ENCODE measurements around the gene MAML1. TPM values are rescaled to one million over a fixed set of nuclear protein-coding genes. Genes with fewer than 3 reads are reported as not detected.

Gene MAML1, protein sequence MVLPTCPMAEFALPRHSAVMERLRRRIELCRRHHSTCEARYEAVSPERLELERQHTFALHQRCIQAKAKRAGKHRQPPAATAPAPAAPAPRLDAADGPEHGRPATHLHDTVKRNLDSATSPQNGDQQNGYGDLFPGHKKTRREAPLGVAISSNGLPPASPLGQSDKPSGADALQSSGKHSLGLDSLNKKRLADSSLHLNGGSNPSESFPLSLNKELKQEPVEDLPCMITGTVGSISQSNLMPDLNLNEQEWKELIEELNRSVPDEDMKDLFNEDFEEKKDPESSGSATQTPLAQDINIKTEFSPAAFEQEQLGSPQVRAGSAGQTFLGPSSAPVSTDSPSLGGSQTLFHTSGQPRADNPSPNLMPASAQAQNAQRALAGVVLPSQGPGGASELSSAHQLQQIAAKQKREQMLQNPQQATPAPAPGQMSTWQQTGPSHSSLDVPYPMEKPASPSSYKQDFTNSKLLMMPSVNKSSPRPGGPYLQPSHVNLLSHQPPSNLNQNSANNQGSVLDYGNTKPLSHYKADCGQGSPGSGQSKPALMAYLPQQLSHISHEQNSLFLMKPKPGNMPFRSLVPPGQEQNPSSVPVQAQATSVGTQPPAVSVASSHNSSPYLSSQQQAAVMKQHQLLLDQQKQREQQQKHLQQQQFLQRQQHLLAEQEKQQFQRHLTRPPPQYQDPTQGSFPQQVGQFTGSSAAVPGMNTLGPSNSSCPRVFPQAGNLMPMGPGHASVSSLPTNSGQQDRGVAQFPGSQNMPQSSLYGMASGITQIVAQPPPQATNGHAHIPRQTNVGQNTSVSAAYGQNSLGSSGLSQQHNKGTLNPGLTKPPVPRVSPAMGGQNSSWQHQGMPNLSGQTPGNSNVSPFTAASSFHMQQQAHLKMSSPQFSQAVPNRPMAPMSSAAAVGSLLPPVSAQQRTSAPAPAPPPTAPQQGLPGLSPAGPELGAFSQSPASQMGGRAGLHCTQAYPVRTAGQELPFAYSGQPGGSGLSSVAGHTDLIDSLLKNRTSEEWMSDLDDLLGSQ
- 19.0 to 23.5 TPM (median 22.0 TPM) in 5 replicates for total RNA-seq (2022; extraction: Qiagen RNA extraction; ENCODE audit: low read depth)

DNA sequence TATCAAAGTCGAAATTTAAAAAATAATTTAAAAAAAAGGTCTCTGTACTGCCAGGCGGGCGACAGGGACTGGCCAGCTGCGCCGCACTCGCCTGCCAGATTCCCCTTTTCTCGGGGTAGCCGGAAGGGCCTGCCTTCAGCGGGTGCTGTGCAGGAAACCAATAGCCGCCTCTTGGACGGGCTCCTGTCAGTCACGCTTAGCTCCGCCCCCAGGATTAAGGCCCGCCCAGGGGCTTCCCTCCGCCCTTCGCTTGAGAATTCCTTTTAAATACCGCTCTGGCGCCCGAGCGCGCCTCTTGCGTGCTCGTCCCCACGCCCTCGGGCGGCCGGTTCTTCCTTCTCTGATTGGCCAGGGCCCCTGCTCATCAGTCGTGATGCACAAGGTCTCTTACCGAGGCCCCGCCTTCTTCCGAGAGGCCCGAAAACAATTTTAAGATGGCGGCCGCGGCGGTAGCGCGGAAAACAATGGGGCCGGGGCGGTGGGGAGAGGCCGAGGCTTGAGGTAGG, at the start of gene MAML1:
TSS of gene MAML1 (plus strand) at position 411 of the 506 bp plus-strand sequence. CDS start 291 bp downstream, outside the sequence.

DNA sequence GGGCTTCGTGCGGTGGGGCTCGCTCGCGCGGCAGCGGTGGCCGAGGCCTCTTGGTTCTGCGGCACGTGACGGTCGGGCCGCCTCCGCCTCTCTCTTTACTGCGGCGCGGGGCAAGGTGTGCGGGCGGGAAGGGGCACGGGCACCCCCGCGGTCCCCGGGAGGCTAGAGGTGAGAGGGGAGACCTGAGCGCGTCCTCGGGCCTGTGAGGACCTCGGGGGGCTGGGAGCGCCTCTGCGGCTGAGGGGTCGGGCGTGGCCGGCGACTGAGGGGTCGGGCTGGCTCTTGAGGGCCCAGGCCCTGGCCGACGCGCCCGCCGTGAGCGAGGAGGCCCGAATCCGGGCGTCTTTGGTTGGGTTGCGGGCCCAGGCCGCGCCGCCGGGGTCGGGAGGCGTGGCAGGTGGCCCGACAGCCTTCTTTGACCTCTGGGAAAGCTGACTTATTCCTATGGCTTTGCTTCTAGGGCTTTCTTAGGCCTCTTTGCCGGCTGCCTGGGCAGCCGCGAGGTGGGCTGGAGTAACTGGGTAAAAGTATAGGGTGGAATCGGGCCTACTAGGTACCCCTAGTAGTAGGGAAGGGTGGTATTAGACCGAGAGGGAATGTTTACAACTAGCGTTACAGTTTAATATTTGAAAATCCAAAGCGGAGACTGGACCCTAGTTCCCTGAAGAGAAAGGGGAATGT, 33.5 kb upstream of the MAML1 start, which contains the start of gene CANX:
TSS of gene CANX (plus strand) at position 33 of the 681 bp plus-strand sequence. CDS start 6,715 bp downstream, outside the sequence.

DNA sequence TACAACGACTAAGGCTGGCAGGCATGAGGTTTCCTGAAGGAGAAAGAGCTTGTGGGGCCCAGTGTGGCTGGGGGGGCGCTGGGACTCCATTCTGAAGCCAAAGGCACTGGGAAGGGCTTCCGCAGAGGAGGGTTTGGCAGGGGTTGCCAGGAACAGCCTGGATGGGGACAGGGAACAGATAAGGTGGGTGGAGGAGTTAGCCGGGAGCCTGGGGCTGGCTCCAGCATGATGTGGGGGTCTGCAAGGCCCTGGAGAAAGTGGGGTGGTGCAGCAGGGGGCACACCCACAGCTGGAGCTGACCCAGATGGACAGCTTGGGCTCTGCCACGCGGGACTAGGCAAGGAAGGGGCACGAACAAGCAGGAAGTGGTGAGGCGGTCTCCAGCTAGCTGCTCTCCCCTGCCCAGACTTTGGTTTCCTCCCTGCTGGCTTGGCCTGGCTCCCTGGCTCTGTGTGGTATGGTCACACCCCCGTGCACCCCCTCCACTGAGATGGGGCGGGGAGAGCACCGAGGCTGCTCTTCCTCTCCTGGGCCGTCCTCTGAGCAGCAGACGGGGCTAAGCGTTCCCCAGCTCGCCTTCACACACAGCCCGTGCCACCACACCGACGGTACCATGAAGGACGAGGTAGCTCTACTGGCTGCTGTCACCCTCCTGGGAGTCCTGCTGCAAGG, 61.0 kb downstream of the MAML1 start, which contains the start of gene LTC4S:
TSS of gene LTC4S (plus strand) at position 519 of the 672 bp plus-strand sequence. CDS start at position 614, 95 bp downstream.

GRCh38 chr5:179806250-179807048, 73.8 kb downstream of the MAML1 start, which contains the start of gene MGAT4B:
TSS of gene MGAT4B (minus strand) at chr5:179806866. CDS start at chr5:179806583, 283 bp downstream.

GRCh38 chr5:179820483-179821297, 88.1 kb downstream of the MAML1 start, which contains the start of gene SQSTM1:
TSS of gene SQSTM1 (plus strand) at chr5:179820905. CDS start at chr5:179820937, 32 bp downstream.

Other genes with a start within 250 kb of the MAML1 start
- 23.5 to 31.2 TPM (median 29.9 TPM) in 5 replicates for gene RUFY1, start 182.3 kb upstream of the MAML1 start, total RNA-seq (2022; extraction: Qiagen RNA extraction; ENCODE audit: low read depth)
- gene HNRNPH1, start 109.2 kb upstream of the MAML1 start, total RNA-seq (2022; extraction: Qiagen RNA extraction; ENCODE audit: low read depth), result 496 to 567 TPM (median 529 TPM) in 5 replicates
- gene CBY3, start 51.8 kb upstream of the MAML1 start, total RNA-seq (2022; extraction: Qiagen RNA extraction; ENCODE audit: low read depth), result not detected in 5 replicates
- 358 to 432 TPM (median 413 TPM) in 5 replicates for gene CANX, start 33.9 kb upstream of the MAML1 start, total RNA-seq (2022; extraction: Qiagen RNA extraction; ENCODE audit: low read depth)
- 0.26 to 0.34 TPM in 2 of 5 replicates, not detected in the others for gene LTC4S, start 61.2 kb downstream of the MAML1 start, total RNA-seq (2022; extraction: Qiagen RNA extraction; ENCODE audit: low read depth)
- 229 to 281 TPM (median 250 TPM) in 5 replicates for gene MGAT4B, start 74.0 kb downstream of the MAML1 start, total RNA-seq (2022; extraction: Qiagen RNA extraction; ENCODE audit: low read depth)
- gene SQSTM1, start 88.1 kb downstream of the MAML1 start, total RNA-seq (2022; extraction: Qiagen RNA extraction; ENCODE audit: low read depth), result 1,364 to 2,085 TPM (median 1,478 TPM) in 5 replicates
- 11.5 to 22.9 TPM (median 20.2 TPM) in 5 replicates for gene MRNIP, start 126.0 kb downstream of the MAML1 start, total RNA-seq (2022; extraction: Qiagen RNA extraction; ENCODE audit: low read depth)
- gene TBC1D9B, start 175.1 kb downstream of the MAML1 start, total RNA-seq (2022; extraction: Qiagen RNA extraction; ENCODE audit: low read depth), result 54.5 to 68.3 TPM (median 66.8 TPM) in 5 replicates